Muscle layer of colon (tissue), 2 donors: ENCODE results near the gene GCGR.
A peak's percentile ranks its signal among the peaks of the same experiment; 100 is the strongest.

Experiments
- H3K27ac ChIP-seq: one replicate; pipeline ENCODE4 v1.7.0; 2013; ENCODE audit warnings: low read depth, mild to moderate bottlenecking, low read length, moderate library complexity
- H3K27me3 ChIP-seq, 2 donors: one replicate each; pipeline ENCODE4 v1.7.0; 2013; ENCODE audit warnings: low read length in 2 of 2, mild to moderate bottlenecking in 2 of 2; ENCODE audit not compliant: insufficient read depth in 2 of 2, control insufficient read depth in 1 of 2
- H3K36me3 ChIP-seq: one replicate; pipeline ENCODE4 v1.7.0; 2013; ENCODE audit warnings: mild to moderate bottlenecking, low read length; ENCODE audit not compliant: insufficient read depth
- H3K4me1 ChIP-seq: one replicate; pipeline ENCODE4 v1.7.0; 2013; ENCODE audit warnings: mild to moderate bottlenecking, low read length; ENCODE audit not compliant: insufficient read depth
- H3K4me3 ChIP-seq, 2 donors: one replicate each; pipeline ENCODE4 v1.7.0; 2013; ENCODE audit warnings: low read length in 2 of 2, low read depth in 1 of 2, mild to moderate bottlenecking in 1 of 2, moderate library complexity in 1 of 2
- H3K9ac ChIP-seq: one replicate; pipeline ENCODE4 v1.7.0; 2013; ENCODE audit warnings: low read length
- H3K9me3 ChIP-seq: one replicate; pipeline ENCODE4 v1.7.0; 2013; ENCODE audit warnings: mild to moderate bottlenecking, low read length
- donor health status: abdominal sarcoma.
- donor health status: Adenocarcinoma of cecum.

Gene GCGR

GRCh38 chr17:81824595-81824994 is 20.6 kb downstream of the GCGR start:
- no peak overlapping the region for H3K4me3 ChIP-seq
- no peaks in the 10 kb centered on the region for H3K36me3 ChIP-seq
- peaks cover 0 to 3% of the 10 kb centered on the region in 2 donors for H3K27me3 ChIP-seq
- no peak overlapping the region for H3K27ac ChIP-seq
- H3K9ac ChIP-seq = no peak overlapping the region
- H3K9me3 ChIP-seq = no peaks in the 10 kb centered on the region
- peaks cover 13% of the 10 kb centered on the region for H3K4me1 ChIP-seq

- Histone ChIP-seq H3K9ac (no peak overlapping the region), H3K36me3 (no peaks in the 10 kb centered on the region), H3K27me3 (no peaks in the 10 kb centered on the region), H3K4me3 (no peak overlapping the region), H3K9me3 (no peaks in the 10 kb centered on the region), H3K4me1 (peaks cover 13% of the 10 kb centered on the region), H3K27ac (no peak overlapping the region)
These were observed 22.0 kb downstream of the GCGR start for GRCh38 chr17:81825841-81826466.

- H3K4me1 ChIP-seq = peaks cover 13% of the 10 kb centered on the region
- no peaks in the 10 kb centered on the region for H3K27me3 ChIP-seq
- H3K27ac ChIP-seq = no peak overlapping the region
- H3K9ac ChIP-seq = no peak overlapping the region
- H3K36me3 ChIP-seq = no peaks in the 10 kb centered on the region
- no peak overlapping the region for H3K4me3 ChIP-seq
- no peaks in the 10 kb centered on the region for H3K9me3 ChIP-seq
These were observed 24.7 kb downstream of the GCGR start for GRCh38 chr17:81828656-81829055.

GRCh38 chr17:81829858-81830257 is 25.9 kb downstream of the GCGR start:
- Histone ChIP-seq H3K27me3 (no peaks in the 10 kb centered on the region), H3K36me3 (no peaks in the 10 kb centered on the region), H3K9me3 (no peaks in the 10 kb centered on the region), H3K4me3 (no peak overlapping the region), H3K27ac (no peak overlapping the region), H3K9ac (no peak overlapping the region), H3K4me1 (peaks cover 19% of the 10 kb centered on the region)

- Histone ChIP-seq H3K4me3 (peak overlapping the region; percentile 12 to 87), H3K27ac (no peak overlapping the region), H3K9ac (peak overlapping the region; percentile 91), H3K9me3 (no peaks in the 10 kb centered on the region), H3K27me3 (no peaks in the 10 kb centered on the region), H3K36me3 (no peaks in the 10 kb centered on the region), H3K4me1 (peaks cover 19% of the 10 kb centered on the region)
These were observed 27.6 kb downstream of the GCGR start for GRCh38 chr17:81831563-81831956.

- peak overlapping the region; percentile 81 to 87 for H3K4me3 ChIP-seq
- H3K27ac ChIP-seq = peak overlapping the region; percentile 75
- H3K9me3 ChIP-seq = no peaks in the 10 kb centered on the region
- H3K4me1 ChIP-seq = peaks cover 19% of the 10 kb centered on the region
- no peaks in the 10 kb centered on the region for H3K27me3 ChIP-seq
- peak overlapping the region; percentile 91 for H3K9ac ChIP-seq
- no peaks in the 10 kb centered on the region for H3K36me3 ChIP-seq
These were observed 28.1 kb downstream of the GCGR start for GRCh38 chr17:81831957-81832607.

GRCh38 chr17:81832608-81833159 is 28.7 kb downstream of the GCGR start:
- Histone ChIP-seq H3K4me1 (peaks cover 19% of the 10 kb centered on the region), H3K27ac (peak overlapping the region; percentile 75)

GRCh38 chr17:81833160-81833920 is 29.4 kb downstream of the GCGR start, which contains the start of gene MCRIP1:
Gene MCRIP1, minus strand, starts transcription at chr17:81833291. Its CDS starts 8,785 bp downstream, at chr17:81824506.
- H3K4me1 ChIP-seq = peaks cover 19% of the 10 kb centered on the region

More at GRCh38 chr17:81832608-81833159, 28.7 kb downstream of the GCGR start:
- H3K4me3 ChIP-seq = peak overlapping the region; percentile 81 to 87
- H3K27me3 ChIP-seq = no peaks in the 10 kb centered on the region
- H3K9ac ChIP-seq = peak overlapping the region; percentile 91
- H3K36me3 ChIP-seq = no peaks in the 10 kb centered on the region
- H3K9me3 ChIP-seq = no peaks in the 10 kb centered on the region

GRCh38 chr17:81833921-81834830 is 30.2 kb downstream of the GCGR start:
- H3K27ac ChIP-seq = peak overlapping the region; percentile 92
- H3K4me3 ChIP-seq = peak overlapping the region; percentile 49 to 87
- H3K4me1 ChIP-seq = peaks cover 19% of the 10 kb centered on the region

More at GRCh38 chr17:81833160-81833920, 29.4 kb downstream of the GCGR start, which contains the start of gene MCRIP1:
- no peaks in the 10 kb centered on the region for H3K36me3 ChIP-seq
- peak within 1 kb of the TSS; percentile 92 for H3K27ac ChIP-seq
- H3K4me3 ChIP-seq = peak within 1 kb of the TSS; percentile 81 to 87
- H3K9ac ChIP-seq = peak within 1 kb of the TSS; percentile 91
- no peaks in the 10 kb centered on the region for H3K27me3 ChIP-seq
- H3K9me3 ChIP-seq = no peaks in the 10 kb centered on the region

GRCh38 chr17:81834831-81835267 is 30.9 kb downstream of the GCGR start, which contains the start of gene PPP1R27:
Gene PPP1R27, minus strand, starts transcription at chr17:81835050. Its CDS starts 97 bp downstream, at chr17:81834953.
- no peaks in the 10 kb centered on the region for H3K36me3 ChIP-seq
- no peaks in the 10 kb centered on the region for H3K27me3 ChIP-seq
- peak within 1 kb of the TSS; percentile 92 for H3K27ac ChIP-seq
- H3K4me3 ChIP-seq = peak within 1 kb of the TSS in 1 of 2 donors; percentile 87
- H3K9ac ChIP-seq = peak within 1 kb of the TSS; percentile 65
- peaks cover 19% of the 10 kb centered on the region for H3K4me1 ChIP-seq
- H3K9me3 ChIP-seq = no peaks in the 10 kb centered on the region

More at GRCh38 chr17:81833921-81834830, 30.2 kb downstream of the GCGR start:
- Histone ChIP-seq H3K9me3 (no peaks in the 10 kb centered on the region), H3K9ac (peak overlapping the region; percentile 65), H3K36me3 (no peaks in the 10 kb centered on the region), H3K27me3 (no peaks in the 10 kb centered on the region)
